Stimulated activated CD8-positive, alpha-beta memory T cell treated with anti-CD3 and anti-CD28 coated beads, Interleukin-4, amount 100 ng/mL, for 4 hours (primary cell): ENCODE data around the gene GAS7.
A peak's percentile ranks its signal among the peaks of the same experiment; 100 is the strongest.

Source experiments
- DNase-seq, 2 donors: peaks; one replicate each; pipeline ENCODE4 v3.0.0-alpha.2; 2020; ENCODE audit warnings: low read depth in 2 of 2, low spot score in 1 of 2

Gene GAS7

GRCh38 chr17:10172241-10172741, 26.1 kb downstream of the GAS7 start:
- DNase-seq = no peak

GRCh38 chr17:10171581-10171981, 26.8 kb downstream of the GAS7 start:
- no peak for DNase-seq

GRCh38 chr17:10171122-10171571, 27.3 kb downstream of the GAS7 start:
- DNase-seq = no peak

GRCh38 chr17:10170233-10170632, 28.2 kb downstream of the GAS7 start:
- no peak for DNase-seq

- no peak for DNase-seq
These were observed 29.1 kb downstream of the GAS7 start for GRCh38 chr17:10169290-10169689.

GRCh38 chr17:10166176-10166935, 32.0 kb downstream of the GAS7 start:
- DNase-seq = no peak

GRCh38 chr17:10162096-10162495, 36.3 kb downstream of the GAS7 start:
- DNase-seq = no peak

GRCh38 chr17:10161386-10161785, 37.0 kb downstream of the GAS7 start:
- no peak for DNase-seq

- DNase-seq = peak in 1 of 2 donors; percentile 20
These were observed 41.3 kb downstream of the GAS7 start for GRCh38 chr17:10156948-10157607.

GRCh38 chr17:10156599-10156947, 41.8 kb downstream of the GAS7 start:
- no peak for DNase-seq

GRCh38 chr17:10156077-10156435, 42.4 kb downstream of the GAS7 start:
- no peak for DNase-seq

GRCh38 chr17:10155371-10156076, 42.9 kb downstream of the GAS7 start:
- no peak for DNase-seq

GRCh38 chr17:10151667-10152496, 46.5 kb downstream of the GAS7 start:
- DNase-seq = no peak

- DNase-seq = peak in 1 of 2 donors; percentile 19
These were observed 48.6 kb downstream of the GAS7 start for GRCh38 chr17:10149573-10150399.

- DNase-seq = no peak
These were observed 50.5 kb downstream of the GAS7 start for GRCh38 chr17:10147761-10148415.

- DNase-seq = no peak
These were observed 51.4 kb downstream of the GAS7 start for GRCh38 chr17:10147040-10147439.

- DNase-seq = no peak
These were observed 53.4 kb downstream of the GAS7 start for GRCh38 chr17:10144982-10145381.

GRCh38 chr17:10144456-10144855, 54.0 kb downstream of the GAS7 start:
- no peak for DNase-seq

GRCh38 chr17:10141436-10141835, 57.0 kb downstream of the GAS7 start:
- no peak for DNase-seq

GRCh38 chr17:10139577-10139976, 58.8 kb downstream of the GAS7 start:
- DNase-seq = no peak
